ENCODE data around the gene LANCL2.
"Not testable (repeated sequence)": the region's sequence is repeated elsewhere in the genome, so short reads cannot be mapped to it uniquely, and the experiment has no call there.

LANCL2 gene

DNA sequence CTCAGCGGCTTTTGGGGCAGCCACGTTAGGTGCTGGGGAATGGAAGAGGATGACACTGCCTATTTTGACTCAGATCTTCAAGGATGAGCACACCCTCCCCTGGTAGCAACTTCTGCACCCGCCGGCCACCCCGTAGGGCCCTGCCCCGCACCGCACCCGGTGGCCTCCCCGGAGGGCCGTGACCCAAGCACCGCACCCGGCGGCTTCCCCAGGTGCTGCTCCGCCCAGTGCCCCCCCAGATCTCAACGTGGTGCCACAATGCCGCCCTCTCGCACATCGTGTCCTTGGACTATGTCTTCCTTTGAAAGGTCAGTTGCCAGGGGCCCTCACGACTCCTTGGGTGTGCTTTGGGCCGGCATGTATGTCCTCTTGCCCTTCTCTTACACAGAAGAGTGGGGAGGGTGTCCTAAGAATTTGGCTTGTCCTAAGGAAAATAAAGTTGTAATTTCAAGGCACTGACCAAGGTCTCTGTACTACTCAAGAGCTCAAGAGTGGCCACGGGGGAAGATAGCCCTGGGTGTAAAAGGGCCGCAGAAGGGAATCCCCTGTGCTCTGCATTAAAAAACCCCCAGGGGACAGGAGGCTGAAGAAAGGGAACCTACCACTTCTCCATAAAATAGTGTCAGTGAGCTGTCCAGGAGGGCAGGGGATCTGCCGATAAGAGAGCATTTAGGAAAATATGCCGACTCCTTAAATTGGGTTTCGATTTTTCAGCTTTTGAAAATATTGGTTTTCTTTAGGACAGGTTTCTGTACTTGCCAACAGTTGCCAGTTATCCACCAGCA is 1.6 kb upstream of the LANCL2 start:
- no peak for DNase-seq

DNA sequence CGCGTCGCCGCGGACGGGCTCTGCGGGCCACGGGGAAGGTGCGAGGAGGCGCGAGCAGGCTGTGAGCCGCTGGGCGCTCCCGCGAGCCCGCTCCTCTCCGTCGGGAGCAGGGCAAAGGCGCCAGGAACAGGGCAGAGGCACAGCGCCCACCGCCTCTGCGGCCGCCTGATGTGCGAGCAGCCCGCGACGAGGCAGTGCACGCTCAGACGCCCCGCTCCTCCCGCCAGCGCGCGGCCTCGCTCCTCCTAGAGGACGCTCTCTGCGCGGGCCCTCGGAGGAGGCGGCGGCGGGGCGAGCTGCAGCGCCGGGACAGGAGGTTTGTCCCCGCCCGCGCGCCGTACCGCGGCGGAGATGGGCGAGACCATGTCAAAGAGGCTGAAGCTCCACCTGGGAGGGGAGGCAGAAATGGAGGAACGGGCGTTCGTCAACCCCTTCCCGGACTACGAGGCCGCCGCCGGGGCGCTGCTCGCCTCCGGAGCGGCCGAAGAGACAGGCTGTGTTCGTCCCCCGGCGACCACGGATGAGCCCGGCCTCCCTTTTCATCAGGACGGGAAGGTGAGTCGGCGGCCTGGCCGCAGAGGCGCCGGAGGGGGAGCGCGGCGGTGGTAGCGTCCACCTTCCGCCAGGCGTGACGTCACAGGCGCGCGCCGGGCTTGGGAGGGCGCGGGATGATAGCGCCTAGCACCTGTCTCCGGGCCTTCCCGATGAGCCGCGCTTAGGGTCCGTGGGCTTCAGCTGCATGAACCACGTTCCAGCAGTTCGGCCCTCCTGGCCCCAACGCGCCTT is 731 bp downstream of the LANCL2 start:
- peak; percentile 94 for DNase-seq

DNA sequence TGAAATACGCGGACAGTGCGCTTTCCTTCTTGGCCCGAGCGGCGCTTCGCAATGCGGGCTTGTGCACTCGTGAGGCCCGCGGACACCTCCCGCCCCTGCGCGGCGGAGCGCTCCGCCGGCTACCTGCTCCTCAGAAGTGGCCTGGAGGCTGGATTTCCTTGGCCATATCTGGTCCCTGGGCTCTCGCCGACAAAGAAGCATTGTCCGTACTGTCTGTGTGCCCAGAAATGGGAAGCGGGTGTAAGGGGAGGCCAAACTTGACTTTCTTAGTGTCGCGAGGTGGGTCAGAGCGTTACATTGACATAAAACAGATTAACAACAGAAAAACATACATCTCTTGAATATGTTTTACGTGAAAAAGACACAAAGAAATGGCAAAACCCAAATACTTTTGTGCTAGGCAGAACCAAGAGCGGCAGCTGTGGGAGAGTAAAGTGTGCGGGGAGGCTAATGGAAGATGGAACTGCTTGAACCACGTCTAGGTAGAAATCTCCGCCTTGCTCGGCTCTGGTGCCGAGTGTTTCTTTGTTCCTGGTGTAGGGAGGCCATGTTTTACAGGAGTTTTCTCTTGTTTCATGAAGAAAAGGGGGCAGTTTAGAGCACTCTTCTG is 1.4 kb downstream of the LANCL2 start:
- peak; percentile 46 for DNase-seq

DNA sequence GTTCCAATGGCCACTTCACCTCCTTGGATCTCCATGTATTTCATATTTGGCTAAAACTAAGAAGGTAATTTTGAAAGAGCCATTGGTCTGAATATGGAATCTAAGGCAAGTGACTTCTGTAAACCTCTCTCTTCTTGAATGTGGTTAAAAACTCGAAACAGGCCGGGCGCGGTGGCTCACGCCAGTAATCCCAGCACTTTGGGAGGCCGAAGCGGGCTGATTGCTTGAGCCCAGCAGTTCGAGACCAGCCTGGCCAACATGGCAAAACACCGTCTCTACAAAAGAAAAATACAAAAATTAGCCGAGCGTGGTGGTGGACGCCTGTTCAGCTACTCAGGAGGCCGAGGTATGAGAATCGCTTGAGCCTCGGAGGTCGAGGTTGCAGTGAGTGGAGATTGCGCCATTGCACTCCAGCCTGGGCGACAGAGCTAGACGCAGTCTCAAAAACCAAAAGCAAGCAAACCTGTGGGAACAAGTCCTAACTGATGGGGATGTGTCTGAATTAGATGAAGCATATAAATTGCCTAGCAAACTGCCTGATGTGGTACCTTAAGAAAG is 2.2 kb downstream of the LANCL2 start:
- DNase-seq: no peak

DNA sequence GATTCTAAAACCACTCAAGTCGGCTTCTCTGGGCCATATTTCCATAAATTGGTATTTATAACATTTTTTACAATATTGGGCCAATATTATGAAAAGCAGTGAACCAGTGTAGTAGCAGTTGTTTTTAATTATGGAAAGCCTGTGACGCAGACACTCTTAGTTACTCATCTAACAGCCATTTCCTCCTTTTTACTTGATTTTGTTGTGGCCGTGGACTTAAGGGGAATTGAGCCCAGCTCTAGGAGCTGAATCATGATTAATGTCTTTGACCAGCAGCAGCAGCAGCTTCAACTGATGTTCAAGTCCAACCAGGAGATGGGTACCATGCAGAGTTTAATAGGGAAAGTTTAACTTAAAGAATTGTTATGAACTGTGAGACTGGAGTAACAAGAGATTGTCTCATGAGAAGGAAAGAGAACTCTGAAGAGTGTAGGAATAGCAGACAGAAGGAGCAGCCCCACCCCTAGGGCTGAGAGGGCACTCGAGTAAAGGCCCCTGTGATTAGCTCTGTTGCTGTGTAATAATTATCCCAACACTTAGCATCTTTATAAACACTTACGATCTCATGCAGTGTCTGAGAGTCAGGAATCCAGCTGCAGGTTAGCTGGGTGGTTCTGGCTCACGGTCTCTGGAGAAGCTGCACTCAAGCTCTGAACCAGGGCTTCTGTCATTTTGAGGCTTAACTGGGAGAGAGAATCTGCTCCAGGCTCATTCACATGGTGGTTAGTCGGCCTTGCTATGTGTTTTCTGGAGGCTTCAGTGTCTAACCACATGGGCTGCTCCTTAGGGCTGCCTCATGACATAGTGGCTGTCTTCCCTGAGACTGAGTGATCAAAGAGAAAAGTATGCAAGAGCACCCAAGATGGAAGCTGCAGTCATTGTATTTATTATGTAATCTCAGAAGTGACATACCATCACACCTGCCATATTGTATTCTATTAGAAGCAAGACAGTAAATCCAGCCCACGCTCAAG is 4.6 kb downstream of the LANCL2 start:
- DNase-seq: no peak

DNA sequence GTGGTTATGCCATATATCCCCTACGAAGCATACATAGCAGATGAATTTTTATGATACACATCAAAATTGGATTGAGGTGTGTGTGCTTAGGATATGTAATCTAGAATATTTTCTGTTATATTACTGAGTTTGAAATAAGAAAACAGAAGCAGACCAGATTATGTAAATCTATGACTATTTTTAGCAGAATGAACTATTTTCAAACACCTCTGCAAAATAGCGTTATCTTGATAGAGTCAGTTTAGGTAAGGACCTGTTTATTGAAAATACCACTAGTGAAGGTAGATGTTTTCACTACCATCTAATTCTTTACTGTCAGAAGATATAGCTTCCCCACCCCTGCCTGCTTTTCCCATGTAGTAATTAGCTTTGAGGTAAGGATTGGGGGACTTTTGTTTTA is 9.1 kb downstream of the LANCL2 start:
- DNase-seq: no peak

DNA sequence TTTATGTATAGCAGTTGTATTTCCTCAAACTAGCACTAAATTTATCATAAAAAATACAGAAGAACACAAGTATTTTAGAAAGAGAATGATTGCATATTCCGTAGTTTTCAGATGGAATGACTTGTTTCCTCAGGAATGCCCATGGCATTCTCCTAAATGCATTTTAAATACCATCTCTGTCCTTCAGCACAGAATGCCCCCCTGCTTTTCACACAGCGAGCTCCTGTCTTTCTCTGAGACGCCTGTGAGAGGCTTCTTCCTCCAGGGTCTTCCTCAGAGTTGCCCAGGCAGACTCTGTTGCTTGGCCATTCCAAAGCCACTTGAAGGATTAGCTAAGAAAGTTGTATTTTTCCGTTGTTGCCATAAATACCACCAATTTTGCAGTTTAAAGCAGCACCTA is 10.1 kb downstream of the LANCL2 start:
- DNase-seq: no peak

DNA sequence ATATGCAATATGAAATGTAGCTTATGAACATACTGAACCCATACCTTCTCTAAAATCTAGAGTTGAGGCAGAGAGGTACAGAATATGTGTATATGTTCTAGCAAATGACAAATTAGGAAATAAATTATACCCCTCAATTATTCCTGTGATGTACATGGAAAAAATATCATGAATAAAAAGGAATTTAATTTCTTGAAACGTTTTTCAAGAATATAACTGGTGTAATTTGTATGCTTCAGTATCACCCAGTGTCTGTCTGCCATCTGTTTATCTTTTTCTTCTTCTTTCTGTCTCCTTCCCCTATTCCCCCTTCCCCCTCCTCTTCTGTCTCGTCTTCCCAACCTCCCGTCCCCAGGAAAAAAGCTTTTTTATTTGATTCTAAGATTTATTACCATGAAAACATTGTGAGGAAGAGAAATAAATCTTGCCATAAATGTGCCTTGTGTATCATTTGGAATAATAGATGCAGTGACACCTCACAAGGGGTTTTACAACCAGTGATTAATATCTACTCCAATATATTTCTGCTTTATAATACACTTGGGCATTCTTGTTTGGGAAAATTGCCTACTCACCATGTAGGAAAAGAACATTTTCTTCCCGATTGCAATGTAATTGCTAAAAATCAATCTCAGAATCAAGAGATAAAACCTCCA is 12.2 kb downstream of the LANCL2 start:
- no peak for DNase-seq

DNA sequence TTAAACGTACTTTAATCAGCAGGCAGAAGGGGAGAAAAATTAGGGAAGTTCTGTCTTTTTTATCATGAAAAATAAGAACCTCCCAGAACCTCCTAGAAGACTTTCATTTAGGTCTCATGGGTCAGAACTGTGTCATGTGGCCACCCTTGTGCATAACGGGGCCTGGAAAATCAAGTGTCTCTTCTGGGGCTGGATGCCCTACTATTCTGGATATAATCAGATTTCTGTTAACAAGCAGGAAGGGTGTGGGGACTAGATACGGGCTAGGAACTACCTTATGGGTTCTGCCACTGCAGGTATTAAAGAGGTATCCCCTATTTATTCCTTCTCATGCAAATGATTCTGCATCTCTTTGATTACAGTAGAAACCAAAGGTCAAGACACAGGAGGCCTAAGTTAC is 14.1 kb downstream of the LANCL2 start:
- no peak for DNase-seq

DNA sequence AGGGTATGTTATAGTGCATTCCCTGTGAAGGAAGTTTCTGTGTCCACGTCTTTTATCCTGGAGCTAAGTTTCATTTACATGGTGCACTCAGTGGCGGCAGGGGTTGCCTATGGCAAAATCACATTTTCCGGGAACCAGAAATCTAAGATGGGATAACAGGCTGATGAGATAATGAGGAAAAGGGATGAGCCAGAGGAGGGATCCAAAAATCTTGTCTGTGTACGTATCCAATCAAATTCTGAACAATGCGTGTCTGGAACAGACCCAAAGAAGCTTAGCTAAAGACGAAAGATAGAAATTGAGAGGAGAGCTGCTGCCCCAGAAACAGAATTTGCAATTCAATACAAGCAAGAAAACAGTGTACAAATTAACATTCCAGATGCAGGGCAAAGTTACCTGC is 16.1 kb downstream of the LANCL2 start:
- DNase-seq: no peak

DNA sequence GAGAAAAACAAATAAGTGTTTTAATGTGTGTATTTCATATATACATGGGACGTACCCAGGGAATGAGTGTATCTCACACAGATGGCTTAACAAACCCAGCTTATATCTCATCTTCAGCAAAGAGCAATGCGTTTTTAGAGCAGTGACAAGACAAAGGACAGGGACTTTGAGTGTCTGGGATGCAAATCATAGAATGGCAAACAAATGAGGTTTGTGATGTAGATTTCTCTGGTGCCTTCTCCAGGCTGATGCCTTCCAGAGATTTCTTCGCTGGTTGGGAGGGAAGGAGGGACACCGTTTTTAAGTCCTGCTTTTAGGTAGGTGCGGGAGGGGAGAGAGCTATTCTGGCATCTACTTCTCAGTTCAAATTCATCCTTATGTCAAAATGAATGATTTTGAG is 16.6 kb downstream of the LANCL2 start:
- no peak for DNase-seq

DNA sequence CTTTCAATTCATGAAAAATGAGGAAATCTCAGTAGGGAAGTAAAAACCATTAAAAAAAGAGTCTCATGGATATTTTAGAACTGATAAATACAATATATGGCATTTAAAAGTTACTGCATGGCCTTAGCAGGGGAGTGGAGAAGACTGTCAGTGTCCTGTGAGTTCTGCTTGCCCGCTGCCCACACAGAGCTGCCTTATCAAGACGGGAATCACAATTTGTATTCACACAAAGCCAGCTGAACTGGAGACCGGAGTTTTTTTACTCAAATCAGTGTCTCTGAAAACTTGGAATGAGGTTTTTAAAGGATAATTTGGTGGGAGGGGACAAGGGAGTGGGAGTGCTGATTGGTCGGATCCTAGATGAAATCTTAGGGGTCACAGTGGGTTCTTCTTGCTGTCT is 17.1 kb downstream of the LANCL2 start:
- DNase-seq: no peak

DNA sequence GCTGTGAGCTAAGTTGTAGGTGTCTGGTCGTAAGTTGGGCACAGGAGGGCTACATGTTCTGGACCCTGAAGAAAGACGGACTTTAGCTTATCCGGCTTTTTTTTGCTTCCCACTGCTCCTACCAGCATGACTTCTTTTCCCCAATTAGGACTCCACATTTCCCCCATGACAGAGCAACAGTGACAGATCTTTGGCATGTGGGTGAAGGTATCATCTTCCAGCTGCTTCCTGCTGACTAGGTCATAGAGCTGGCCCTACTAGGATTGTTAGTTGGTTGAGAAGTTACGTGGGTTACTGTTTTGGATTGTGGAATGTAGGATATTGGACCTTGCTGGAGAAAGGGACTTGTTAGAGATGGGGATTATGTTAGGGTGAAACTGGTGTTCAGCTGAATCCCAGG is 21.4 kb downstream of the LANCL2 start:
- no peak for DNase-seq

DNA sequence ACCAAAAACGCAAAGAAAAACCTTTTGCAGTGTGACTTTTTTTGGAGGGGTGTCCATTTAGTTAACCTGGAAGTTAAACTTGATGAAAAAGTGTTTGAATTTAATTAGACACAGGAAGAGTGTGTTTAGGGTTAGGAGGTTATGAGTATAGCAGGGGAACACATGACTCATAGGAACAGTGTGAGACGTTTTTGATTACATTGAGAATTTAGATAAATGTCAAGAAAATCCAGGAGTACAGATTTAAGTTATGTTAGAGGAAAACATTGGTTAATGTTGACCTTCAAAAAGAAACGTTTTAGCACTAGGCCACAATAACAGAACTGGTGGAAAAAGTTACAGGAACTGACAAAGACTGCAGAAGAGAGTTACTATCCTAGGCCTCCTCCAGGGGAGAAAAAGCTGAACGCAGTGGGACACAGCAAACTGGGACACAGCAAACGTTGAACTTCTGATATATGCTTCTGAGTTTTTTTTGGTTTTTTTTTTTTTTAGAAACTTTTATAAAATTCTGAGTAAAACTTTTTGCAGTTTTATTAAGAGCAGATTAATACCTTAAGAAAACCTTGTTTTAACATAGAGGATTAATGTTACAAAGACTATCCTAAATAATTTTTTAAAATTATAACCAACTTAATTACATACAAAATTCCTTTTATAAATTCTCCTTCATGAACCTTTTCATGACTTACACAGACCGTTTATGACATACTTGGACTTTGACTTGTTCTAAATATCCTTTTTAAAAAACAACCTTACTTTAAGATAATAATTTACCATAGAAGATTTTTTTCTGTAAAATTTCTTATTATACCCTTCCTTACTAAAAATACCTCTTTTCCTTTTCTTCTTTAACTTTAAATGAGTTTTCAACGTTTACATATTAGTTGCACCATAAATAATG is 22.2 kb downstream of the LANCL2 start:
- DNase-seq: peak; percentile 50

DNA sequence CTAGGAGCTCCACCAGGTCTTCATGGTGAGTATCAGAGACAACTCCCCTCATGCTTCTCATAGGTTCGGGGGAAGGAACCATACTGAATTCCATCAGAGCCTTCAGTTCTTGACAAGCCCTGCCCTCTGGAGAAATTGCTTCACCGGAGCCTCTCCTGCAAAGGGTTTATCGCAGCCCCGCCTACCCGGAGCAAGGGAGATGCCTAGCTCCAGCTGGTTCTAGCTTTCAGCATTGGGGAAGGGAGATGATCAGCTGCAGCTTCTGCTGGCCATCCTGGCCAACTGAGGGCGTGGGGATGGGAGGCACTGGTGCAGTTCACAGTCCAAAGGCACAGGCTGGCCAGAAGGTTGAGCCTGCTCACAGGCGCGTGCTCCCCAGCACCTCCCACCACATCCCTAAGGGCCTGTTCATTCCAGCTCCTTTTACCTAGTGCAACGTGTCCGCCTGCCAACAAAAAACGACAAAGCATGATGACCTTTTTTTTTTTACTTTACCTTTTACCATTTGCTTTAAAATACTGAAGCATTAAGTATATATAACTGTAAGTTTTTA is 31.2 kb downstream of the LANCL2 start:
- no peak for DNase-seq

DNA sequence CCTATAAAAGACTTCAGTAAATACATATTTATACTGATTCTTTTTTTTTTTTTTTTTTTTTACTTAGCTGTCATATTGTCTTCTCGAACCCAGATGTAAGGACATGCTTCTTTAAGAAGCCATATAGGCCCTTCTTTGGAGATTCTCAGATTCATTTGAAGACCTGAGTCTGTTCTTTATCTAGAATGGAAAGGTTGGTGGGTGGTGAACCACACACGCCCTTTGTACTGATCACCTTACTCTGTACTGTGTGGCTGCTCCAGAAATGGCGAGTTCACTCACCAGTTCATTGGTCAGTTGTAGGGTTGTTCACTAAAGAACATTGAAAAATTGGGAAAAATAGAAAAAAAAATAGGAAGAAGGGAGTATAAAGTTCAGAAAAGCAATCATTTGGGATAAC is 32.5 kb downstream of the LANCL2 start:
- DNase-seq: no peak

DNA sequence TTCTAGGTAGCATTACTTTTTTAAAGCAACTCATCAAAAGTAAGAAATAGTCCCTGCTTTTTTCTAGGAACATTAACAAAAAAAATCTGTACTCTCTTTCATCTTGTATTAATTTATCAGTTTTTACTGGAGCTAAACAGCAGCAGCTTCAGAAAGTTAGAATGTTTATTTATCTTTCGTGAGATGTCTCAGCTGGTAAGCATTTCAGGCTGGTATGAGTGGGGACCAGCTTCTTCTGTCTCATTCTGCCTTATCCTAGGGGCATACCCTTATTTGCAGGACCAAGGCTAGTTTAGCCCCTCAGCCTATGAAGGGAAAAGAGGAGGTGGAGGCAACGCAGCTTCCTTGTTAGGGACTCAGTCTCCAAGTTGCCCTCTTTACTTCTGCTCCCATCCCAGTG is 35.1 kb downstream of the LANCL2 start:
- DNase-seq: no peak

DNA sequence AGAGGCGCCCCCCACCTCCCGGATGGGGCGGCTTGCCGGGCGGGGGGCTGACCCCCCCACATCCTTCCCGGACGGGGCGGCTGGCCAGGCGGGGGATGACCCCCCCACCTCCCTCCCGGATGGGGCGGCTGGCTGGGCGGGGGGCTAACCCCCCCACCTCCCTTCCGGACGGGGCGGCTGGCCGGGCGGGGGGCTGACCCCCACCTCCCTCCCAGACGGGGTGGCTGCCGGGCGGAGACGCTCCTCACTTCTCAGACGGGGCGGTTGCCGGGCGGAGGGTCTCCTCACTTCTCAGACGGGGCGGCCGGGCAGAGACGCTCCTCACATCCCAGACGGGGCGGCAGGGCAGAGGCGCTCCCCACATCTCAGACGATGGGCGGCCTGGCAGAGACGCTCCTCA is 37.4 kb downstream of the LANCL2 start:
- DNase-seq: not testable (repeated sequence)

DNA sequence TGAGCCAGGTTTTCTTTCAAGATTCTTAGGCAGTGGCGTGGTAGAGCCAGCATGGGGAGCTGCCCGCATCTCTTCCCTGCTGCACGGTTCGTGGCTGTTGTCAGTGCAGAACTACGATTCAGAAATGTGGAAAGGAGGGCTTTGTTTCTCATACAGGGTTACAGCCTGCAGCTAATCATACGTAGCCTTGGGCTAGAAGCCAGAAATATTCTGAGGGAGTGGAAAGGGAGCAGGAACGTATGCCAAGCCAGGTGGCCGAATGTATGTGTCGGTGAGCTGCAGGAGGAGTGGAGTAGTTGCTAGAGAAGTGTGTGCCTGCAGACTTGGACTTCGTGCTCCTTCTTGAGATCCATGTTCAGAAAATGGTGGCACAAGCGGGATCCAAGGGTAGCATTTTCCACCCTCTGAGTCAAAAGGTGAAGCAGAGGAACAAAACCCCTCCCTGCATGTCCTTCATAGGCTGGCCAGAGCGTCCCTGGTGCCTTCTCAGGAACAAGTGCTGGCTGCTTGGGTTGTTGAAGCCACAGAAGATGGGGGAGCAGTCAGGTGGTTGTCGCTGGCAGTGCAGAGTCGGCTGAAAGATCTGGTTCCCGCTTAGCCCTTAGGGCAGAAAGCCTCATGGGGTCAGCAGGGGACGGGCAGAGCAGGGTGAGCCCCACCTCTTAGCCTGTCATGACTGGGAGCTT is 40.9 kb downstream of the LANCL2 start:
- DNase-seq: no peak
